Activated CD8-positive, alpha-beta T cell treated with anti-CD3 and anti-CD28 coated beads for 36 hours (primary cell): ENCODE data around the gene MUC22. TPM values are rescaled to one million over a fixed set of nuclear protein-coding genes. Genes with fewer than 3 reads are reported as not detected.
A peak's percentile ranks its signal among the peaks of the same experiment; 100 is the strongest.

Experiments used
- ATAC-seq: fragments of 200-7000 bp; cut with Tn5 transposase; one replicate; pipeline ENCODE4 v1.10.0; 2021; ENCODE audit warnings: mild to moderate bottlenecking, moderate library complexity
- CTCF ChIA-PET: fragments of 350-600 bp; sonication (Branson Sonifier 250); formaldehyde crosslinking; loops from one replicate; lab custom pipeline; 2021; ENCODE audit warnings: antibody characterized with exemption; lab: Charles Lee
- POLR2A ChIA-PET: fragments of 350-600 bp; sonication (Branson Sonifier 250); formaldehyde crosslinking; loops from one replicate; lab custom pipeline; 2021; ENCODE audit warnings: antibody characterized with exemption; lab: Charles Lee
- DNase-seq: peaks from one replicate; pipeline ENCODE4 v3.0.0-alpha.2; 2020
- H3K27ac Mint-ChIP-seq: one replicate; pipeline ENCODE4 v1.8.0; 2021; ENCODE audit warnings: mild to moderate bottlenecking, mixed read lengths
- H3K27me3 Mint-ChIP-seq: one replicate; pipeline ENCODE4 v1.8.0; 2021; ENCODE audit warnings: mixed read lengths
- H3K36me3 Mint-ChIP-seq: one replicate; pipeline ENCODE4 v1.8.0; 2021; ENCODE audit warnings: low read depth, mixed read lengths
- H3K4me1 Mint-ChIP-seq: one replicate; pipeline ENCODE4 v1.8.0; 2021; ENCODE audit warnings: low read depth, mixed read lengths
- H3K4me3 Mint-ChIP-seq: one replicate; pipeline ENCODE4 v1.8.0; 2021; ENCODE audit warnings: mild to moderate bottlenecking, moderate library complexity, mixed read lengths
- H3K9me3 Mint-ChIP-seq: one replicate; pipeline ENCODE4 v1.8.0; 2021; ENCODE audit warnings: mixed read lengths
- CTCF ChIP-seq: fragments of 200-600 bp; IDR thresholded peaks from one replicate; pipeline ENCODE4 v1.8.0; 2022; ENCODE audit warnings: antibody characterized with exemption, mild to moderate bottlenecking
- intact Hi-C: fragments of 100-400 bp; cut with micrococcal nuclease; formaldehyde crosslinking; loops from one replicate; pipeline ENCODE4 v1.10.0; 2022
- total RNA-seq, 2 experiments: library from RNA; stranded (reverse); gene quantifications; one replicate each; pipeline ENCODE4 v1.2.3, GENCODE V29; 2021

Gene MUC22
- total RNA-seq: not detected

- no peak for TF ChIP-seq CTCF
- POLR2A ChIA-PET: no interaction called here
- CTCF ChIA-PET: interaction anchor here (1.2 kb wide), 1 partner anchor 9 kb away, joined by 3 read pairs; no protein-coding TSS in a partner anchor
- DNase-seq (peak; percentile 49), ATAC-seq (peak; percentile 68)
- Mint-ChIP-seq H3K4me1 (peaks cover 6% of the 10 kb centered on the region), H3K36me3 (no peaks in the 10 kb centered on the region), H3K27me3 (peaks cover 27% of the 10 kb centered on the region), H3K27ac (no peak within 1 kb of the TSS), H3K4me3 (no peak within 1 kb of the TSS), H3K9me3 (peaks cover 5% of the 10 kb centered on the region)
- intact Hi-C loops: no loop called here
Measured at GRCh38 chr6:31010393-31011060, at the start of gene MUC22. Gene MUC22, plus strand, starts transcription at chr6:31010474. Its CDS starts 233 bp downstream, at chr6:31010707.

- no peak overlapping the region for H3K27ac Mint-ChIP-seq
- no peak for TF ChIP-seq CTCF
- H3K9me3 Mint-ChIP-seq: no peaks in the 10 kb centered on the region
- H3K4me1 Mint-ChIP-seq: peaks cover 9% of the 10 kb centered on the region
- no peaks in the 10 kb centered on the region for H3K36me3 Mint-ChIP-seq
- ATAC-seq: no peak
- intact Hi-C loops: no loop called here
- no peak for DNase-seq
- no peak overlapping the region for H3K4me3 Mint-ChIP-seq
- H3K27me3 Mint-ChIP-seq: peaks cover 28% of the 10 kb centered on the region
- POLR2A ChIA-PET: interaction anchor here (0.7 kb wide), 1 partner anchor 15 kb away, joined by 3 read pairs; no protein-coding TSS in a partner anchor
- CTCF ChIA-PET: interaction anchor here (0.7 kb wide), 1 partner anchor 16 kb away, joined by 3 read pairs; no protein-coding TSS in a partner anchor
Measured at GRCh38 chr6:30960907-30961673, 49.2 kb upstream of the MUC22 start.

GRCh38 chr6:30962716-30963115 lies 47.6 kb upstream of the MUC22 start:
- Mint-ChIP-seq H3K4me1 (peaks cover 9% of the 10 kb centered on the region), H3K27me3 (peaks cover 27% of the 10 kb centered on the region), H3K4me3 (no peak overlapping the region), H3K36me3 (no peaks in the 10 kb centered on the region), H3K9me3 (no peaks in the 10 kb centered on the region), H3K27ac (no peak overlapping the region)
- ChIA-PET CTCF (no interaction called here), POLR2A (no interaction called here)
- no peak for DNase-seq
- intact Hi-C loops: no loop called here
- TF ChIP-seq CTCF: no peak
- no peak for ATAC-seq

- POLR2A ChIA-PET: no interaction called here
- intact Hi-C loops: no loop called here
Measured at GRCh38 chr6:30963641-30964040, 46.6 kb upstream of the MUC22 start.

More at GRCh38 chr6:30963641-30964040, 46.6 kb upstream of the MUC22 start:
- Mint-ChIP-seq H3K27me3 (peaks cover 21% of the 10 kb centered on the region), H3K4me1 (peaks cover 9% of the 10 kb centered on the region), H3K27ac (no peak overlapping the region), H3K9me3 (no peaks in the 10 kb centered on the region), H3K4me3 (no peak overlapping the region), H3K36me3 (no peaks in the 10 kb centered on the region)
- ATAC-seq (no peak), DNase-seq (no peak)
- CTCF ChIA-PET: no interaction called here
- TF ChIP-seq CTCF: no peak
